ENCODE results near the gene CCL22.
"Not testable (repeated sequence)": the region's sequence is repeated elsewhere in the genome, so short reads cannot be mapped to it uniquely, and the experiment has no call there.

CCL22 gene

DNA sequence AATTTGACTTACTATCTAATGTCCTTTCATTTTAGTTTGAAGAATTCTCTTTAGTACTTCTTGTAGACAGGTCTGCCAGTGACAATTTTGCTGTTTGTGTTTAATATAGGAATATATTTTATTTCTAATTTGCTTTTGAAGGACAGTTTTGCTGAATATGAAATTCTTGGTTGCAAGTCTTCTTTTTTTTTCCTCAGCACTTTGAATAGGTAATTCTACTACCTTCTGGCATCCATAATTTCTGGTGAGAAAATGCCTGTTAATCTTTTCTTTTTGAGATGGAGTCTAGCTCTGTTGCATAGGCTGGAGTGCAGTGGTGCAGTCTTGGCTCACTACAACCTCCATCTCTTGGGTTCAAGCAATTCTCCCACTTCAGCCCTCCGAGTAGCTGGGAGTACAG is 25.2 kb upstream of the CCL22 start:
- H3K27me3 ChIP-seq (ENCODE audit: insufficient read depth, poor library complexity, severe bottlenecking): no peaks in the 10 kb centered on the region
- TF ChIP-seq, protein P1, sequence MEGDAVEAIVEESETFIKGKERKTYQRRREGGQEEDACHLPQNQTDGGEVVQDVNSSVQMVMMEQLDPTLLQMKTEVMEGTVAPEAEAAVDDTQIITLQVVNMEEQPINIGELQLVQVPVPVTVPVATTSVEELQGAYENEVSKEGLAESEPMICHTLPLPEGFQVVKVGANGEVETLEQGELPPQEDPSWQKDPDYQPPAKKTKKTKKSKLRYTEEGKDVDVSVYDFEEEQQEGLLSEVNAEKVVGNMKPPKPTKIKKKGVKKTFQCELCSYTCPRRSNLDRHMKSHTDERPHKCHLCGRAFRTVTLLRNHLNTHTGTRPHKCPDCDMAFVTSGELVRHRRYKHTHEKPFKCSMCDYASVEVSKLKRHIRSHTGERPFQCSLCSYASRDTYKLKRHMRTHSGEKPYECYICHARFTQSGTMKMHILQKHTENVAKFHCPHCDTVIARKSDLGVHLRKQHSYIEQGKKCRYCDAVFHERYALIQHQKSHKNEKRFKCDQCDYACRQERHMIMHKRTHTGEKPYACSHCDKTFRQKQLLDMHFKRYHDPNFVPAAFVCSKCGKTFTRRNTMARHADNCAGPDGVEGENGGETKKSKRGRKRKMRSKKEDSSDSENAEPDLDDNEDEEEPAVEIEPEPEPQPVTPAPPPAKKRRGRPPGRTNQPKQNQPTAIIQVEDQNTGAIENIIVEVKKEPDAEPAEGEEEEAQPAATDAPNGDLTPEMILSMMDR (IDR thresholded peaks at IDR 0.05; ENCODE audit: insufficient read depth, low read length): no peak
- TF ChIP-seq POLR2AphosphoS5 (IDR thresholded peaks at IDR 0.05; ENCODE audit: low read depth): no peak
- no peak for TF ChIP-seq SPI1 (IDR thresholded peaks at IDR 0.05; ENCODE audit: borderline replicate concordance, low read depth)
- TF ChIP-seq, protein P2, sequence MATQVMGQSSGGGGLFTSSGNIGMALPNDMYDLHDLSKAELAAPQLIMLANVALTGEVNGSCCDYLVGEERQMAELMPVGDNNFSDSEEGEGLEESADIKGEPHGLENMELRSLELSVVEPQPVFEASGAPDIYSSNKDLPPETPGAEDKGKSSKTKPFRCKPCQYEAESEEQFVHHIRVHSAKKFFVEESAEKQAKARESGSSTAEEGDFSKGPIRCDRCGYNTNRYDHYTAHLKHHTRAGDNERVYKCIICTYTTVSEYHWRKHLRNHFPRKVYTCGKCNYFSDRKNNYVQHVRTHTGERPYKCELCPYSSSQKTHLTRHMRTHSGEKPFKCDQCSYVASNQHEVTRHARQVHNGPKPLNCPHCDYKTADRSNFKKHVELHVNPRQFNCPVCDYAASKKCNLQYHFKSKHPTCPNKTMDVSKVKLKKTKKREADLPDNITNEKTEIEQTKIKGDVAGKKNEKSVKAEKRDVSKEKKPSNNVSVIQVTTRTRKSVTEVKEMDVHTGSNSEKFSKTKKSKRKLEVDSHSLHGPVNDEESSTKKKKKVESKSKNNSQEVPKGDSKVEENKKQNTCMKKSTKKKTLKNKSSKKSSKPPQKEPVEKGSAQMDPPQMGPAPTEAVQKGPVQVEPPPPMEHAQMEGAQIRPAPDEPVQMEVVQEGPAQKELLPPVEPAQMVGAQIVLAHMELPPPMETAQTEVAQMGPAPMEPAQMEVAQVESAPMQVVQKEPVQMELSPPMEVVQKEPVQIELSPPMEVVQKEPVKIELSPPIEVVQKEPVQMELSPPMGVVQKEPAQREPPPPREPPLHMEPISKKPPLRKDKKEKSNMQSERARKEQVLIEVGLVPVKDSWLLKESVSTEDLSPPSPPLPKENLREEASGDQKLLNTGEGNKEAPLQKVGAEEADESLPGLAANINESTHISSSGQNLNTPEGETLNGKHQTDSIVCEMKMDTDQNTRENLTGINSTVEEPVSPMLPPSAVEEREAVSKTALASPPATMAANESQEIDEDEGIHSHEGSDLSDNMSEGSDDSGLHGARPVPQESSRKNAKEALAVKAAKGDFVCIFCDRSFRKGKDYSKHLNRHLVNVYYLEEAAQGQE (IDR thresholded peaks at IDR 0.05; ENCODE audit: insufficient replicate concordance, low read depth): no peak
- no peak for TF ChIP-seq GABPA (IDR thresholded peaks at IDR 0.05; ENCODE audit: low read depth)
- H3K4me3 ChIP-seq (replicated peaks; ENCODE audit: insufficient read depth, low read length): no peak overlapping the region
- DNase-seq (ENCODE audit: low read depth in 1 of 2, low spot score in 1 of 2): no peak
- no peak overlapping the region for H3K27ac ChIP-seq (replicated peaks)

DNA sequence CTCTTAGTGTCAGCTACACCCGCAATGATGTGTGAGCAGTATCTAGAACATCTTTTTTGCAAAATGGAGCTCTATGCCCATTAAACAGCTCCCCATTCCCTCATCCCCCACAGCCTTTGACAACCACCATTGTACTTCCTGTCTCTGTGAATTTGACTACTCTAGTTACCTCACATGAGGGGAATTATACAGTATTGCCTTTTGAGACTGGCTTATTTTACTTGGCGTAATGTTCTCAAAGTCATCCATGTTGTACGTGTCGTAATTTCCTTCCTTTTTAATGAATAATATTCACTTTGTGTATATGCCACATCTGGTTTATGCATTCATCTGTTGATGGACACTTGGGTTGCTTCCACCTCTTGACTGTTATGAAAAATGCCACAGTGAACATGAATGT is 23.2 kb upstream of the CCL22 start:
- TF ChIP-seq, protein P1 (IDR thresholded peaks at IDR 0.05; ENCODE audit: insufficient read depth, low read length): no peak
- TF ChIP-seq GABPA (IDR thresholded peaks at IDR 0.05; ENCODE audit: low read depth): no peak
- Histone ChIP-seq H3K27me3 (ENCODE audit: insufficient read depth, poor library complexity, severe bottlenecking) (no peaks in the 10 kb centered on the region), H3K27ac (replicated peaks) (no peak overlapping the region), H3K4me3 (replicated peaks; ENCODE audit: insufficient read depth, low read length) (no peak overlapping the region)
- DNase-seq (ENCODE audit: low read depth in 1 of 2, low spot score in 1 of 2): no peak

DNA sequence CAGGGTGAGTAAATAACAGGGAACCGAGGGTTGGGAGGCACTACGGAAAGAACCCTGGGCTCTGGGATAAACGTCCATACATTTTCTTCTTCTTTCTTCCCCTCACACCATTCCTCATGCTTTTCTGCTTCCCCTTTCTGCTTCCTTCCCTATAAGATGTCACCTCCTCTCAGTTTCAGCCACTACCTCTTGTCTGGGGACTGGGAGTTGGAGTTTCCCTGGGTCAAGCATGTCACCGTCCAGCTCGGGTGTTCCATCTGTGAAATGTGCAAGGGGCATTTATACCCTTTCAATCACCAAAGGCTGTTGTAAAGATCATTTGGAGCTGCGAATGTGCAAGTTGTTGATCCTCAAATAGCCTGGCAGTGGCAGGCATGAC is 17.5 kb upstream of the CCL22 start:
- Histone ChIP-seq H3K27ac (replicated peaks) (no peak overlapping the region), H3K4me3 (replicated peaks; ENCODE audit: insufficient read depth, low read length) (no peak overlapping the region), H3K27me3 (ENCODE audit: insufficient read depth, poor library complexity, severe bottlenecking) (no peaks in the 10 kb centered on the region)
- DNase-seq (ENCODE audit: low read depth in 1 of 2, low spot score in 1 of 2): no peak
- TF ChIP-seq SPI1 (IDR thresholded peaks at IDR 0.05; ENCODE audit: borderline replicate concordance, low read depth) (peak; percentile 66; the same call in 1 of the 2 replicates), GABPA (IDR thresholded peaks at IDR 0.05; ENCODE audit: low read depth) (no peak)

DNA sequence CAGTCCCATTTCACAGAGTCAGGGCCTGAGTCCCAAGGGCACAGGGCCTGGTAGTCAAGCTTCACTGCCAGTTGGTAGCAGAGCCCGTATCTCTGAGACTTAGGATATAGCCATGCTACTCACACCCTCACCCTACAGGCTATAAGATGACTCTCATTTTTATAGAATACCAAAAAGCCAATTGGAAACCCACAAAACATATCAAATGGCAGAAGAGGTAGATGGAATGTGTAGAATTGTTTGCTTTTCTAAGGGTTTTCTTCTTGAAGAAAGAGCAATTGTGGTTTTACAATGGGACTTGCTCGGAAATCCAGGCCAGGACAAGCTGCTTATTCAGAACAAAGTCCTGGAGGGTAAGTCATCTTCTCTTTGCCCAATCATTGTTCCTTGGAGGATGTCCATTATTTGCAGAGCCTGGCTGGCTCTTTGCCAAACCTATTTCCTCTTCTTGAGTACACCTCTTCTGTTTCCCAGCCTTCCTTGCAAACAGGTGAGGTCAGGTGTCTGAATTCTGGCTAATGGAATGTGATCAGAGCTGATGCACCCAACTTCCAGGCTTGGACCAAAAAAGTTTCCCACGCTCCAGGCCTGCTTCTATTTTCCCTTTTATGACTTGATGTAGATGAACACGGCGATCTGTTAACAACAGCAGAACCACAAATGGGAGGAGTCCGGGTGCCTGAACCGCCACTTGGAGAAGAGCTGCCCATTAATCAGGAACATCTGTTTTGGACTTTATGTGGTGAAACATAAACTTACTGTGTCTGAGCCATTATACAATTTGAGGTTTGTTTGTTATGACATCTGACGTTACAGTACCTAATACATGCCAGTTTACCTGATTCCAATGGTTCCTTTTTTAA is 16.9 kb upstream of the CCL22 start:
- H3K4me3 ChIP-seq (replicated peaks; ENCODE audit: insufficient read depth, low read length): no peak overlapping the region
- TF ChIP-seq GABPA (IDR thresholded peaks at IDR 0.05; ENCODE audit: low read depth) (no peak), SPI1 (IDR thresholded peaks at IDR 0.05; ENCODE audit: borderline replicate concordance, low read depth) (no peak), POLR2AphosphoS5 (IDR thresholded peaks at IDR 0.05; ENCODE audit: low read depth) (no peak)
- TF ChIP-seq, protein P2 (IDR thresholded peaks at IDR 0.05; ENCODE audit: insufficient replicate concordance, low read depth): no peak
- TF ChIP-seq, protein P1 (IDR thresholded peaks at IDR 0.05; ENCODE audit: insufficient read depth, low read length): no peak
- no peaks in the 10 kb centered on the region for H3K27me3 ChIP-seq (ENCODE audit: insufficient read depth, poor library complexity, severe bottlenecking)
- DNase-seq (ENCODE audit: low read depth in 1 of 2, low spot score in 1 of 2): no peak
- no peak overlapping the region for H3K27ac ChIP-seq (replicated peaks)

DNA sequence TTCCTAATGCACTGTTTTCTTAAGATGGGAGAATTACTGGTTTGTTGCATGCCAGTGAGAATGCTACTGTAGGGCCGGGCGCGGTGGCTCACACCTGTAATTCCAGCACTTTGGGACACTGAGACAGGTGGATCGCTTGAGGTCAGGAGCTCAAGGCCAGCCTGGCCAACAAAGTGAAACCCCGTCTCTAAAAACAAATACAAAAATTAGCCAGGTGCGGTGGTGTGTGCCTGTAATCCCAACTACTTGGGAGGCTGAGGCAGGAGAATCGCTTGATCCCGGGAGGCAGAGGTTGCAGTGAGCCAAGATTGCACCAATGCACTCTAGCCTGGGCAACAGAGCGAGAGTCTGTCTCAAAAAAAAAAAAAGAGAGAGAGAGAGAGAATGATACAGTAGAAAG is 16.0 kb upstream of the CCL22 start:
- not testable (repeated sequence) for H3K27ac ChIP-seq (replicated peaks); H3K4me3 ChIP-seq (replicated peaks; ENCODE audit: insufficient read depth, low read length); H3K27me3 ChIP-seq (ENCODE audit: insufficient read depth, poor library complexity, severe bottlenecking); DNase-seq (ENCODE audit: low read depth in 1 of 2, low spot score in 1 of 2)
